ENCODE measurements around the gene KIF21A.

GRCh38 chr12:39372929-39373328 lies 70.0 kb downstream of the KIF21A start:
- TF ChIP-seq CTCF (IDR thresholded peaks at IDR 0.05; ENCODE audit: poor library complexity, severe bottlenecking): no peak
- no peak for TF ChIP-seq EP300 (conservative IDR thresholded peaks at IDR 0.05; ENCODE audit: poor library complexity, severe bottlenecking)

Data from neural cell (in vitro differentiated cells).